HG03469 (cell line): ENCODE results near the gene GNAQ.
"Not testable (repeated sequence)": the region's sequence is repeated elsewhere in the genome, so short reads cannot be mapped to it uniquely, and the experiment has no call there.

Experiments
- ATAC-seq: cut with Tn5 transposase; IDR thresholded peaks from one replicate; pipeline ENCODE4 v1.9.1; 2021; ENCODE audit warnings: mild to moderate bottlenecking, moderate library complexity, moderate number of reproducible peaks; ENCODE audit not compliant: unreplicated experiment

The GNAQ gene

DNA sequence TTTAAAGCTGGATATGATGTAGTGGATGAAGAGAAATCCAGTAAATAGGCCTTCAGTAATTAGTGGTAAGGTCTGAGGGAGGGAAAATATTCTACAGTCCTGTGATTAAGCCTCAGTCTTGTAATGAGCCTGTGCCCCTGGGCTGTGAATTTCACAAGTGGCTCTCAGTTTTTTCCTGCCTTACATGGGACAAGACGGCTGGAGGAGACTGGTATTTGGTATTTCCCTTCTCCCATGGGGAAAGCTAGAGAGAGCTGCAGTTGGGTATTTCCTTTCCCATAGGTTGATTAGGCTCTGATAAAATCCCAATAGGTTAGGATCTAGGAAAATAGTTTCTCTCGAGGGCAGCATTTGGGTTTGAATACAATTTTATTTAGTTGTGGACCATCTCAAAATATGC, 321.3 kb downstream of the GNAQ start:
- no peak for ATAC-seq

DNA sequence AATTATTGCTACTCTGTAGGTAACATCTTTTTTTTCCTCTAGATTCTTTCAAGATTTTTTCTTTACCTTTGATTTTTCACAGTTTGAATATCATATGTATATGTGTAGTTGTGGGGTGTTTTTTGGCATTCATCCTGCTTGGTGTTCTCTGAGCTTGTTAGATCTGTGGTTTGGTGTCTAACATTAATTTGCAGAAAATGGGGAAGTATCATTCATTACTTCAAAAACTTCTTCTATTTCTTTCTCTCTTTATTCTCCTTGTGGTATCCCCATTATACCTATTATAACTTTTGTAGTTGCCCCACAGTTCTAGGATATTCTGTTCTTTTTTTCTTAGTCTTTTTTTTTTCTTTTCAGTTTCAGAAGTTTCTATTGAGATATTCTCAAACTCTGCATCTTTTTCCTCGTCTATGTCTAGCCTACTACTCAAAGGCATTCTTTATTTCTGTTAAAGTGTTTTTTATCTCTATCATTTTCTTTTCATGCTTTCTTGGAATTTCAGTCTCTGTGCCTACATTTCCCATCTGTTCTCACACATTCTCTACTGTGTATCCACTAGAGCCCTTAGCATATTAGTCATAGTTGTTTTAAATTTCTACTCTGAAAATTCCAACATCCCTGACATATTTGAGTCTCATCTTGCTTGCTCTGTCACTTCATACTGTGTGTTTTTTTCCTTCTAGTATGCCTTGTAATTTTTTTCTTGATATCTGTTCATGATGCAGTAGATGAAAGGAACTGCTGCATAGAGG, 323.4 kb downstream of the GNAQ start:
- ATAC-seq = no peak

DNA sequence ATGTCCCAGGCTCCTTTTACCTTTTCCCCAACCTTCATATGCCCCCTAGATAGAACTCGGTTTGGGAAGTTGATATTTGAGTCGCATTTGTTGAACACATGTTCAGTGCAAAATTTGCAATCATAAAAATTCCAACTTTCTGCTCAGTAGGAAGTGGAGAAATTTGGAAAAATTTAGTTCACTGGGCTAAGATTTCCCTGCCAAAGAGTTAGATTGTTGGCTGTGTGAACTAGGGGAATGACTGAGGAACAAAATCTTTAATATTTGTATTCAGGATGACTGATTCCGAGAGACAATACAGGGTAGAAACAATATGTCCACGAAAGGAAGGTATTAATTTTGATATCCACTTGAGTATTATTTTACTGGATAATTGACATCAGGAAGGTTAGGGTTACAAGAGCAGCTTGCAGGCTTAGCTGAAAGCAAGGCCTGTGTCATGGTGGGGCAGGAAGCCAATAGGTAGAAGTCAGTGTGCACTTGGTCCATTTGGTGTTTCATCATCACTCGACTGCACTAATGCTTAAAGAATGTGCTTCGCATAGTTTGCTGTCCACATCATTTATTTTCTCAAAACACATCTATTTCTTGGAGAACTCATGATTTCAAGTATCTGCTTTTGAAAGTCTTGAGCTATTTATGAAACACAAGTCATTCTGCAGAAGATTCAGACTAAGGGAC, 324.1 kb downstream of the GNAQ start:
- no peak for ATAC-seq

DNA sequence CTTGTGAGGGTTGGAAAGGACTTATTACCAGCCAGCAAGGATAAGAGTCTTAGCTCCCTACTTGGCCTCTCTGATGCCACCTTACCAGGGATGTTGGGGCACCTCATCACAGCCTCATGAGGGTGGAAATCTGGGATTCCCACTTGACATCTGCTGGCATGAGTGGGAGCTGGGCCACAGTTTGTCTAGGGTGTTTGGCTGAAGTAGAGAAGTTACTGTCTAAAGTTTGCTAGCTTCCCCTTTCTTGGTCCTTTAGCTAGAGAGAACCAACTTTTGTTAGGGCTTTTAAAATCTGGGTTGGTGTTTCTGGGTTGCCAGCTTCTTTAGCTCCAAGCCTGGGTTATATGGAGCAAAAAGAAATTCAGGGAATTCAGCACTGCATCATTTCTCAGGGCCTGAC, 326.0 kb downstream of the GNAQ start:
- no peak for ATAC-seq

DNA sequence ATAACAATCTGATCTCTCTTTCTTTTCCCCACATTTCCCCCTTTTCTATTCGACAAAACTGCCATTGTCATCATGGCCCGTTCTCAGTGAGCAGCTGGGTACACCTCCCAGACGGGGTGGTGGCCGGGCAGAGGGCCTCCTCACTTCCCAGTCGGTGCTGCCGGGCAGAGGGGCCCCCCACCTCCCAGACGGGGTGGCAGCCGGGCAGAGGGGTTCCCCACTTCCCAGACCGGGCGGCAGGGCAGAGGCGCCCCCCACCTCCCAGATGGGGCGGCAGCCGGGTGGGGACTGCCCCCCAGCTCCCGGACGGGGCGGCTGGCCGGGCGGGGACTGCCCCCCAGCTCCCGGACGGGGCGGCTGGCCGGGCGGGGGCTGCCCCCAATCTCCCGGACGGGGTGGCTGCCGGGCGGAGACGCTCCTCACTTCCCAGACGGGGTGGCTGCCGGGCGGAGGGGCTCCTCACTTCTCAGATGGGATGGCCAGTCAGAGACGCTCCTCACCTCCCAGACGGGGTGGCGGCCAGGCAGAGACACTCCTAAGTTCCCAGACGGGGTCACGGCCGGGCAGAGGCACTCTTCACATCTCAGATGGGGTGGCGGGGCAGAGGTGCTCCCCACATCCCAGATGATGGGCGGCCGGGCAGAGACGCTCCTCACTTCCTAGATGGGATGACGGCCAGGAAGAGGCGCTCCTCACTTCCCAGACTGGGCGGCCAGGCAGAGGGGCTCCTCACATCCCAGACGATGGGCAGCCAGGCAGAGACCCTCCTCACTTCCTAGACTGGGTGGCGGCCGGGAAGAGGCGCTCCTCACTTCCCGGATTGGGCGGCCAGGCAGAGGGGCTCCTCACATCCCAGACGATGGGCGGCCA, 328.9 kb downstream of the GNAQ start:
- not testable (repeated sequence) for ATAC-seq

DNA sequence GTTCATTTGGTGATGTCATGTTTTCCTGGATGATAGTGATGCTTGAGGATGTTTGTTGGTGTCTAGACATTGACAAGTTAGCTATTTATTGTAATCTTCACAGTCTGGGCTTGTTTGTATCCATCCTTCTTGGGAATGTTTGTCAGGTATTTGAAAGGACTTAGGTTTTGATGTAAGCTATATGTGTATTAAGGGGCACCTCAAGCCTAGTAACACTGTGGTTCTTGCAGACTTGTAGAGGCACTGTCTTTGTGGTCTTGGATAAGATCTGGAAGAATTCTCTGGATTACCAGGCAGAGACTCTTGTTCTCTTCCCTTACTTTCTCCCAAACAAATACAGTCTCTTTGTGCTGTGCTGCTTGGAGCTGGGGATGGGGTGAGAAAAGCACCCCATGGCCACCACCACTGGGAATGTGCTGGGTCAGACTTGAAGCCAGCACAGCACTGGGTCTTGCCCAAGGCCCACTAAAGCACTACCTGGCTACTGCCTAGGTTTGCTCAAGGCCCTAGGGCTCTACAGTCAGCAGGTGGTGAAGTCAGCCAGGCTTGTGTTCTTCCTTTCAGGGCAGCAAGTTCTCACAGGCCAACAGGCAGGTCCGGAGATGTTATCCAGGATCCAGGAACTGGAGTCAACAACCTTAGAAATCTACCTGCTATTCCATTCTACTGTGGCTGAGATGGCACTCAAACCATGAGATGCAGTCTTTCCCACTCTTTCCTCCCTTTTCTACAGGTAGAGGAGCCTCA, 334.2 kb downstream of the GNAQ start:
- no peak for ATAC-seq

DNA sequence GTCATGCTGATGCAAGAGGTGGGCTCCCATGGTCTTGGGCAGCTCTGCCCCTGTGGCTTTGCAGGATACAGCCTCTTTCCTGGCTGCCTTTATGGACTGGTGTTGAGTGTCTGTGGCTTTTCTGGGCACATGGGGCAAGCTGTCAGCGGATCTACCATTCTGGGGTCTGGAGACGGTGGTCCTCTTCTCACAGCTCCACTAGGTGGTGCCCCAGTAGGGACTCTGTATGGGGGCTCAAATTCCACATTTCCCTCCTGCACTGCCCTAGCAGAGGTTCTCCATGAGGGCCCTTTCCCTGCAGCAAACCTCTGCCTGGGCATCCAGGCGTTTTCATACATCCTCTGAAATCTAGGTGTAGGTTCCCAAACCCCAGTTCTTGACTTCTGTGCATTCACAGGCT, 340.9 kb downstream of the GNAQ start:
- not testable (repeated sequence) for ATAC-seq

DNA sequence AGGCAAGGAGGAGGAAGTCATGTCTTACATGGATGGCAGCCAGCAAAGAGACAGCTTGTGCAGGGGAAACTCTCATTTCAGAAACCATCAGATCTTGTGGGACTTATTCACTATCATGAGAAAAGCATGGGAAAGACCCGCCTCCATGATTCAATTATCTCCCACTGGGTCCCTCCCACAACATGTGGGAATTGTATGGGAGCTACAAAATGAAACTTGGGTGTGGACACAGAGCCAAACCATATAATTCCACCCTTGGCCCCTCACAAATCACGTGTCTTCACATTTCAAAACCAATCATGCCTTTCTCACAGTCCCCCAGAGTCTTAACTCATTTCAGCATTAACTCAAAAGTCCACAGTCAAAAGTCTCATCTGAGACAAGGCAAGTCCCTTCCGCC, 341.5 kb downstream of the GNAQ start:
- ATAC-seq = not testable (repeated sequence)

DNA sequence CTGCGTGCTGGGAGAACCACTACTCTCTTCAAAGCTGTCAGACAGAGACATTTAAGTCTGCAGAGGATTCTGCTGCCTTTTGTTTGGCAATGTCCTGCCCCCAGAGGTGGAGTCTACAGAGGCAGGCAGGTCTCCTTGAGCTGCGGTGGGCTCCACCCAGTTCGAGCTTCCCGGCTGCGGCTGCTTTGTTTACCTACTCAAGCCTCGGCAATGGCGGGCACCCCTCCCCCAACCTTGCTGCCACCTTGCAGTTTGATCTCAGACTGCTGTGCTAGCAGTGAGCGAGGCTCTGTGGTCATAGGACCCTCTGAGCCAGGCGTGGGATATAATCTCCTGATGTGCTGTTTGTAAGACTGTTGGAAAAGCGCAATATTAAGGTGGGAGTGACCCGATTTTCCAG, 343.9 kb downstream of the GNAQ start:
- not testable (repeated sequence) for ATAC-seq

DNA sequence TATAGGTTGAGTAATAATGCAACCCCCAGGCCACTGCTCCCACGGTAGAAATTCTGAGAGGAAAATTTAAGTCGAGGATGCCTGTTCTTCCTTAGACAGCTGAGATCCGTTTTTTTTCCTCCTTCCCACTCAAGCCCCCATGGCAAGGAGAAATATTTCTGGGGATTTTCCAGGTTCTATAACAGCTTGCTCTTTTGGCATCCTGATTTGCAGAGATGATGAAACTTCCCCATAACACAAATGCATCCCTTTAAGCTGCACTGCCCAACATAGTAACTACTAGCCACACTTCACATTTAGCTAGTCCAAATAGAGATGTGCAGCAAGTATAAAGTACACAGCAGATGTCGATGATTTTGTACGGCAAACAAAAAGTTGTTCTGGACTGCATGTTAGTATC, 351.0 kb downstream of the GNAQ start:
- ATAC-seq = no peak

DNA sequence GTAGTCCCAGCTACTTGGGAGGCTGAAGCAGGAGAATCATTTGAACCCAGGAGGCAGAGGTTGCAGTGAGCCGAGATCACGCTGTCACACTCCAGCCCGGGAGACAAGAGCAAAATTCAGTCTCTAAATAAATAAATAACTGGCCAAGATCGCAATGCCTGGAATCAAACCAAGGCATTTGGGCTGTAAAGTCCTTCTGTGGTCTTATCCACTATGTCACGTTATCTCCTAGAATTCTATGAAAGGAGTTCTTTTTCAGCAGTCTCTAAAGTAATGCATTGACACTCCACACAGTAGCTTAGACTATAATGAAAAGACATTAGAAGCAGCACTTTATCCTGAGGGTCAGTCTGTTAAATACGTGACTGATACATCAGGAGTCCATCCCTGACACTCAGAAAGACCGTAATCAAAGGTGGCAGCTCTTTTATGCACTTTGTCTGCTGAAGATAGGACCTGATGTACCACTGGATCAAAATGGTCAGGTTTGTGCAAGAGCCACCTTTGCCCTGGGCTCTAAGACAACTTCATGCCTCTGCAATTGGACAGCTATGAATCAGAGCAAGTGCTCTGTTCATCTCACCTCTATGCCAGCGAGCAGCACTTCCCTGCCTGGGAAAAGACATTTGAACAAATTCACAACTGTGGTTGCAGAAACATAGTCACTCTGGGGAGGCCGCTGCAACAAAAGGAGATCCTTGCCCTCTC, 351.8 kb downstream of the GNAQ start:
- no peak for ATAC-seq

DNA sequence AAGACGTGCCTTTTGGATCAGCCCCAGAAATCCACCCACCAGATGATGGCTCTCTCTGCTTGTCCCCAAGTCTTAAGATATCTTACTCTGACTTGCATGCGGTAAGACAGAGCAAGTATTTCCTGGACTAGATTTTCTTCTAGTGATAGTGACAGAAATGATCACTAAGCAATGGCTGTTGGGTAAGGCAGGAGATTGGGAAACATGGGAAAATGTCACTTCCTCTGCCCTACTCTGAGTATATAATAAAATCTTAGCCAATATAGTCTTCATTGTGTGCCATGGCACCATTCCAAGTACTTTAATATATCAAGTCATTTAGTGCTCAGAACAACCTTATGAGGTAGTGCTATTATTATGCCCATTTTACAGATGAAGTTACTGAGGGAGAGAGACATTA, 352.5 kb downstream of the GNAQ start:
- ATAC-seq = no peak

DNA sequence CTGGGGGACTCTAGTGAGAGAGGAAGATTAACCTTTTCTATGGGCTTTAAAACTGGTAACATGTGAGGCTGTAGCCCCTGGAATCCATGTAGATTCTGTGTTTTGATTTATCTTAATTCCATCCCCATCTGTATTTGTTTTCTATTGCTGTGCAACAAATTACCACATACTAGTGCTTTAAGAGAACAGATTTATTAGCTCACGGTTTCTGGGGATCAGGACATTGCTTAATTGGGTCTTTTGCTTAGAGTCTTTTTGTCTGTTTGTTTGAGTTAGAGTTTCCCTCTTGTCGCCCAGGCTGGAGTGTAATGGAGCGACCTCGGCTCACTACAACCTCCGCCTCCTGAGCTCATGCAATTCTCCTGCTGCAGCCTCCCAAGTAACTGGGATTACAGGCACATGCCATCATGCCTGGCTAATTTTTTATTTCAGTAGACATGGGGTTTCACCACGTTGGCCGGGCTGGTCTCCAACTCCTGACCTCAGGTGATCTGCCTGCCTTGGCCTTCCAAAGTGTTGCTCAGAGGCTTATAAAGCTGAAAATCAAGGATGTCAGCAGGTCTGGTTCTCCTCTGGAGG, 353.6 kb downstream of the GNAQ start:
- ATAC-seq = no peak

DNA sequence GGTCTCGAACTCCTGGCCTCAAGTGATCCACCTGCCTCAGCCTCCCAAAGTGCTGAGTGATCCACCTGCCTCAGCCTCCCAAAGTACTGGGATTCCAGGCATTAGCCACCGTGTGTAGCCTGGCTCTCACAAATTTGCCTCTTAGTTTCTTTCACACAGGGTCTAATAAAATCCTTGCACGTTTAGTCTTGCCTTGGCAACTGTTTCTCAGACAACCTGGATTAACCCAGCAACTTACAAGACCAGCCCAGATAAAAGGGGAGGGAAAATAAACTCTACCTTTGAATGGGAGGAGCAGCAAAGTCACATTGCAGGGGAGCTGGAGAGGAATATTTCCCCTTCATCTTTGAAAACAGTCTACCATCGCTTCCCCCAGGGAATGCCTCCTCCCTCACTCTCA, 354.2 kb downstream of the GNAQ start:
- no peak for ATAC-seq

DNA sequence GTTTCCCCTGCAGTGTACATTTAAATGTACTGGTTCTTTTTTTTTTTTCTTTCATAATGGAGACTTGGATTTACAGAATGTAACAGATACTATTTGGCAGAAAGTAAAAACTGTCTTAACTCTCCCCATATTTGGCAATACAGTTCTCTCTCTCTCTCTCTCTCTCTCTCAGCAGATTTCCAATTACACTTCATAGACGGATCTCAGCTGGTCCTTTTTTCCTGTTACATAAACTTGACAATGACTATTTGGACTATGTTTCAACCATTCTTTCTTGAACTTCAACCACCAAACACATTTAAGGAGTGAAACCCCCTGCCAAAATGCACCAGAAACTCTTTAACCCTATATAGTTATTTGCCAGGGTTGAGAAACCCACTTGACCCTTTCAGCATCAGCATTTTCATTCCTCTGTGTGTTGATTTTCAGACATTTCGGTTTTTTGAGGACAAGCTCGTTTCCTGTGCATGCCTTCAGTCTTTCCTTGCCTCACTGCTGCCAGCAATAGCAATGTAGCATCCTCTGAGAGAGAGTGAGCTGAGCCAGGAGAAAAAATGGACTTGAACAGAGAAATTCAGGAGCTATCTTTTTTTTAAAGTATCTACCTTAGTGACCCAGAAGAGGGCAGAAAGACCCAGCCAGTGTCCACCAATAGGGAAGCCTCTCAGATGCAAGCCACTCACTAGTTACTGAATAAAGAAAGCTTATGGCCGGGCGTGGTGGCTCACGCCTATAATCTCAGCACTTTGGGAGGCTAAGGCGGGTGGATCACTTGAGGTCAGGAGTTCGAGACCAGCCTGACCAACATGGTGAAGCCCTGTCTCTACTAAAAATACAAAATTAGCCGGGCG, 357.4 kb downstream of the GNAQ start:
- no peak for ATAC-seq

DNA sequence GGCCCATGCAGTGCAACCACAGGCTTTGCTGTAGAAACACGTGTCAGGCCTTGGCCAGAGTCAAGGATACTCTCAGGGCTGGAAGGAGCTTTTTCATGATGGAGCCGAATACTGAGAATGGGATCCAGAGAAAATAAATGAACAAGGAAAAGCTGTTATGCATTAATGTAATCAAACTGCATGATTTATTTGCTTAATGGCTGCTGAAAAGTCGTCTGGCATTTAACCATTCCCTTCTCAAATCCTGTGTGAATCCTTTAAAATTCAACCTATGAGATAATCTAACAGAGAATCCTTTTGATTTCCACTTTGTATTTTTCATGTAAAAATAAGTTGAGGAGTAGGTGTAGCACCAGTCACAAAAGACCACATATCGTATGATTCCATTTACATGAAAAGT, 359.4 kb downstream of the GNAQ start:
- no peak for ATAC-seq

DNA sequence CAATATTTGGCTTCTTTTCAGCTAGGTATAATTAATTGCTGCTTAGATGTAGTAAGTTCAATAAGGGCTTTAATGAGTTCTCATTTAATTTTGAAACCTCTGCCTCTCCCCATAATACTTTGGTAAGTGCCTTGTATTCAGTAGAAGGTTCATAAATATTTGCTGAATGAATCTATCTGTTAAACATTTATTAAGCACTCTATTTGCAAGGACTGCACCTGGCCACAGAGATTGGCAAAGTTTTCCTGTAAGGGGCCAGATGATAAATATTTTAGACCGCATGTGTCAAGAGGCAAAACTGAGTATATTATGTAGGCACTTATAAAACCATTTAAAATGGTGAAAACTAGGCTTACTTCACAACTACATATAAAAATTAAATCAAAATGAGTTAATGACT, 364.5 kb downstream of the GNAQ start:
- no peak for ATAC-seq
